HG03432 (cell line): ENCODE measurements around the gene LMBR1.
"Not testable (repeated sequence)": the region's sequence is repeated elsewhere in the genome, so short reads cannot be mapped to it uniquely, and the experiment has no call there.

Source experiments
- ATAC-seq: cut with Tn5 transposase; IDR thresholded peaks from one replicate; pipeline ENCODE4 v1.9.1; 2021; ENCODE audit warnings: mild to moderate bottlenecking, moderate library complexity; ENCODE audit not compliant: unreplicated experiment

Gene LMBR1

DNA sequence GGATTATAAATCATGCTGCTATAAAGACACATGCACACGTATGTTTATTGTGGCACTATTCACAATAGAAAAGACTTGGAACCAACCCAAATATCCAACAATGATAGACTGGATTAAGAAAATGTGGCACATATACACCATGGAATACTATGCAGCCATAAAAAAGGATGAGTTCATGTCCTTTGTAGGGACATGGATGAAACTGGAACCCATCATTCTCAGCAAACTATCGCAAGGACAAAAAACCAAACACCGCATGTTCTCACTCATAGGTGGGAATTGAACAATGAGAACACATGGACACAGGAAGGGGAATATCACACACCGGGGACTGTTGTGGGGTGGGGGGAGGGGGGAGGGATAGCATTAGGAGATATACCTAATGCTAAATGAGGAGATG lies 89.3 kb downstream of the LMBR1 start:
- ATAC-seq = not testable (repeated sequence)

DNA sequence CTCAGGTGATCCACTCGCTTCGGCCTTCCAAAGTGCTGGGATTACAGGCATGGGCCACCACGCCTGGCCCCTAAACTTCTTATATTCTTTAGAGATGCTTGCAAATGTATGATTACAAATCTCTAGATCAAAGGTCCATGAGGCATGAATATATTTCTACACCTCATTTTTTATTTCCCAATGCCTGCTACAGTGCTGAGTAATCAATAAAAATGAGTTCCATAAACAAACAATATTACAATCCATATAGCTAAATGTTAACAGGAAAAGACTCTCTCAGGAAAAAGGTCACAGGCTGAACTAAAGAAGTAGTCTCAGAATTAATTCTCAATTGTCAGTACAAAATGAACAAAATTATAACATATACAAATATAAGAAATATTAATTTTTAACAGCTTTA lies 90.8 kb downstream of the LMBR1 start:
- no peak for ATAC-seq

DNA sequence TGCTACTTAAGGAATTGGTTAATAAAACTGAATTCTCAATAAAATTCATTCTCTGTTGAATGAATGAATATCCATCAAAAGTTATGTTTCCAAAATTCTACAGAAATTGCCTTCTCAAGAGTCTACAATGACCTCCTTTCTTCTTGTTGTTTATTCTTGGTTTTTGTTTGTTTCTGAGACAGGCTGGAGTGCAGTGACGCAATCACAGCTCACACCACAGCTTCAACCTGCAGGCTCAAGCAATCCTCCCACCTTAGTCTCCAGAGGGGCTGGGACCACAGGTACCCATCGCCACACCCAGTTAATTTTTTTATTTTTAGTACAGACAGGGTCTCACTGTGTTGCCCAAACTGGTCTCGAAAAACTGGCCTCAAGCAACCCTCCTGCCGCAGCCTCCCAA lies 97.6 kb downstream of the LMBR1 start:
- ATAC-seq = no peak

DNA sequence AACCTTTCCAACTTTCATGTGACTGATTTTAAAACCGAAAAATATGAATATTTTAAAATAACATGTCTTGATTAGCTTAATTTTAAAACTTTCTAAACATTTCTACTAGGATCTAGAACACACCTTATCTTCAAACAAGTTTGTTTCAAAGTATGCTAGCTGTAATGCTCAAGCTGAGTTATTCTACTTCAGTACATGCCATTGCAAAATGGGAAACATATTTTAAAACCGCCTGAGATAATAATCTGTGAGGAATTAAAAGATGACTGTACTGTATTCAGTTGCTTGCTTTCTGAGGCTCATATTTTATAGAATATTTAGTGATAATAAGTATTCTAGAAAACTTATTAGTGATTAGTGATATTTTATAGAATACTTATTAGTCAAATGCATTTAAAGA lies 99.6 kb downstream of the LMBR1 start:
- no peak for ATAC-seq

DNA sequence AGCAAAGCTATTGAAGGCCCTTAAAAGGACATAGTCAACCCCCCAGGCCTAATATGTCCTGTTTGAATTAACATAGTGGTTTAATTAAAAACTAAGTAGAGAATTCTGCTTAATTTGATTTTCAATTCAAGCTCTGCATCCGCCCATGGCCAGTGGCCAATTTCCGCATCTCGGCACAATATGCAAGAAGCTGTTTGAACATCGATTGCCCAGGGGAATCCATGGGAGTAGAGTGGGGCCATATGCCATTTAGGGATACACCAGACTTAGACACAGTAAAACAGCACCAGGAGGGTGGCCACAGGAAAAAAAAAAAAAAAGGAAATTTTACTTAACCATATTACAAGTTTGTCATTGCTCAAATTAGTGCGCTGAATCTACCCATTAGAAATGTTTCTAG lies 100.4 kb downstream of the LMBR1 start:
- ATAC-seq = no peak

DNA sequence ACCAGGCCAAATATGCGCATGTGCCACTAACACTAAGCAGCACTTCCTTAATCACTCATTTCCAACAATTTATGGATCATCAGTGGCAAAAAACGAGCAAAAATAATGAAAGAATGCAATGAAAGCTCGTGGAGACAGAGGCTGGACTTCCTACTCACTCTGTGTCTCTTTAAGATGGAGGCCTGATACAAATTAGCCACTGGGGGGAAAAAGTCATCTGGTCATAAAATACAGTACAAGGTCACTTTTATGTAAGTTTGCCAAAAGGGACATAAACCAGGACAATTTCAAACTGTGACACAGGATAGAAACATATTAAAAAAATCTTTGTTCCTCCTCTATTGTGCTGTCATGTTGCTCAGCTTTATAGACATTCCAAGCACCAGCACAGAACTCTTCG lies 101.7 kb downstream of the LMBR1 start:
- ATAC-seq = no peak

DNA sequence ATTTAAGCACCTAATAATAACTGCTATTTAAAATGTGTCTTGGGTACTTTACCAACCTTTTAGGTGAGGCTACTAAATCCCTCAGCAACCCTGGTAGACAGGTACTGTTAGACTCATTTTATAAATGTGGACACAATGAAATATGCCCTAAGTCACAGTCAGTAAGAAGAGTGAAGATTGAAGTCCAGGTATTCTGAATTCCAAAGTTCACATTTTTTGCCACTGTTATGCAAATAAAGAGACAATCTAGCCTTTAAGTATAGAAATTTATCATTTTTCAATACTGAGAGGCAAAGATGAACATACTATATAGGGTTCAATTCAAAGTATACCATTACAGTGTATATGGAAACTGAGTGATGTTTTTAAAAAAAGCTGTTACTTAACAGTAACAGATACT lies 102.7 kb downstream of the LMBR1 start:
- no peak for ATAC-seq

DNA sequence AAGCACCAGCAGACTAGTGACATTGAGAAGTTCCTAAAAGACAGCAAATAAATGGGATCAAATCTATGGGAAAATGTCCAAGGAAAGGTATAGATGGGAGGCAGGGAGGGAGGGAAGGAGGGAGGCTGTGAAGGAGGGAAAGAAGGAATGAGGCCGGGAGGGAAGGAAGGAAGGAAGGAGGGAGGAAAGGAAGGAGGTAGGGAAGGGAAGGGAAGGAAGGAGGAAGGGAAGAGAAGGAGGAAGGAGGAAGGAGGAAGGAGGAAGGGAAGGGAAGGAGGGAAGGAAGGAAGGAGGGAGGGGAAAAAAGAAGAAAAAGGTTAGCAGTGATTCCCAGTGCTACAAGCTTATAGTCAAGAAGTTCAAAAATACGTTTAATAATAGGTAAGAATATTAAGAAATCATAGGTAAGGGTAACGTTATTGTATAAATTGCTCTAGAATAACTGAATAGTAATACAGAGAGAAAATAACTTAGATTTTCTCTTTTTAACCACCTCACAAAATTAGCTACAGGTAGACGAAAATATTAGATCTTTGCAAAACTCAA lies 106.9 kb downstream of the LMBR1 start:
- ATAC-seq = no peak

DNA sequence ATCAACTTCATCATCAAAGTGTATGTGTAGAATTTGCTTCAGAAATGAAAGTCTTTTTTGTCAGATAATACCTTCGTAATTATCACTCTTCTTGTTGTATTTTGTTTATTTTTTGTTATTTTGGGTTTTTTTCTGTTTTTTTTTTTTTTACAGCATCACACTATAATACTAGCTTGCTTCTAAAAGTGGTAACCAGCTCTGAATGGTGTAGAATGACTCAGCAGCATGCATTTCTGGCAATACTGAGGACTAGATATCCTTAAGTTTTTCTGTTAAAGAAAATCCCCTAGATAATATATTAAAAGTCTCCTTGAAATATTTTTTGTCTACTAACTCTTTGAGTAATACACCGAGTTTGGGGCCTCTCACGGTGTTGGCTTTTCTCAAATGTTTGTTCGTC lies 109.1 kb downstream of the LMBR1 start:
- ATAC-seq = peak; percentile 21

DNA sequence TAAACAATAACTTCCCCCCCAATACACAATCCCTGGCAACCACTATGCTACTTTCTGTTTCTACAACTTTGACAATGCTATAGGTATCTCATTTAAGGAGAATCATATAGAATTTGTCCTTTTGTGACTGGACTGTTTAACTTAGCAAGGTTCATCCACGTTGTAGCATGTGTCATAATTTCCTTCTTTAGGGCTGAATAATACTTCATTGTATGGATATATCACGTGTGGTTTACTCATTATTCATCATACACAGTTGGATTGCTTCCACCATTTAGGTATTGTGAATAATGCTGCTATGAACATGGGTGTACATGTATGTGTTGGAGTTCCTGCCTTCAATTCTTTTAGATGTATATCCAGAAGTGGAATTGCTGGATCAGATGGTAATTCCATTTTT lies 111.0 kb downstream of the LMBR1 start:
- ATAC-seq = no peak

DNA sequence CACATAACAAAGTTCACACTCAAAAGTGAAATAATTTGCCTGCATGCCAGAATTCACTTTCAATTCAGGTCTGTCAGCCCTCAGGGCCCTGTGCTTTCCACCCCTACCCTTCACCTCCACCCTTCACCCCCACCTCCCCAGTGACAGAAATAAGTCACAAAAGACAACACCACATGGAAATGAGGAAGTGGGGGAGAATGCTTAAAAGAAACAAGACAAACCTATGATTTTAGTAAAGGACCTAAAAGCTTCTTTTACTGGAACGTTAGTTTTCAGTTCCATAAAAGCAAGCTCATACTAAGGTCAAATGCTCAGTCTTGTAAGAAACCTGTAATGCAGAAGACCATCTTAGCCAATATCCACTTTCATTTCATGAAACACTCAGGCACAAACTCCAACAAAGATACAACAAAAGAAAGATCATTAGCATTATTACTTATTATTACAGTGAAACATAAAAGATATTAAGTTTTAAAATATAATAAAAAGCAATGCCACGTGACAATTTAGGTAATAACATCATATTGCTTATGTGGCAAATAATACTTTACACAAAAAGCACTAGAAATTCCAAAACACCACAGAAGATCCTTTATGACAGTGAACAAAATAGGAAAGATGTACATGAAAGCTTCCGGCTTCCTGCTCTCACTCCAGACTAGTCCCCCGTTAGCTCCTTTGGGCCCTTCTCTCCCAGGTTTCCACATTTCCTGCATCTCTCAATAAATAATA lies 112.1 kb downstream of the LMBR1 start:
- ATAC-seq = peak; percentile 94

DNA sequence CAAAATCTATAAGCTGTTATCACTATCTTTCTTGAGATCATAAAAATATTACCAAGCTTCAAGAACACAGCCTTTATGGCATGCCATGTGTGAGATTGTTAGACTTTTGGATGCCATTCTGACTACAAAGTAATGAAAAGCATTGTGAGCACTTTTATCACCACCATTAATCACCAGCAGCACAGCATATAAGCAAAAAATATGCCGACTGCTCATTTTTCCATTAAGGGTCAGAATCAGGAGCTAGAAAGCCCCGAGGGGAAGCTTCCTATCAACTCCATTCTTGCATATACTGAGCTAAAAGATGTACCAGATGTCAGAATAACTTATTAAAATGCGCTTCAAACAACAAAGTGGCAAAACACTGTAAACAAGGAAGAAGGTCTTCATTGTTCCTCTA lies 114.3 kb downstream of the LMBR1 start:
- ATAC-seq = no peak

DNA sequence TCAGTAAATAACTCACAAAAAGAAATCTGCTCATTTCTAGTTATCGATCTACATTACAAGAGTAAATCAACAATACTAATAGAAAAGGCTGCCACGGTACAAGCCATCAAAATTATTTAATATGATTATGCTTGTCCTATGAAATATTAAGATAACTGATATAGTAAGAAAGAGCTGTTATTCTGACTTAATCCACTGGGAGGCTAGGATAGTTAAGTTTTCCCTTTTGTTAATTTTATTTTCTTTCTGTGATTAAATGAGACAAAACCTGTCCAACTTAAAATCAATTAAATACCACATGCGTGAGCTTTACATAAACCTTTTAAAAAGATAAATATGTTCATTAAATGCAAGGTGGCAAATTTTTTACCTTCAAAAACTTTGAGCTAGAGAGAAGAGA lies 114.8 kb downstream of the LMBR1 start:
- no peak for ATAC-seq

DNA sequence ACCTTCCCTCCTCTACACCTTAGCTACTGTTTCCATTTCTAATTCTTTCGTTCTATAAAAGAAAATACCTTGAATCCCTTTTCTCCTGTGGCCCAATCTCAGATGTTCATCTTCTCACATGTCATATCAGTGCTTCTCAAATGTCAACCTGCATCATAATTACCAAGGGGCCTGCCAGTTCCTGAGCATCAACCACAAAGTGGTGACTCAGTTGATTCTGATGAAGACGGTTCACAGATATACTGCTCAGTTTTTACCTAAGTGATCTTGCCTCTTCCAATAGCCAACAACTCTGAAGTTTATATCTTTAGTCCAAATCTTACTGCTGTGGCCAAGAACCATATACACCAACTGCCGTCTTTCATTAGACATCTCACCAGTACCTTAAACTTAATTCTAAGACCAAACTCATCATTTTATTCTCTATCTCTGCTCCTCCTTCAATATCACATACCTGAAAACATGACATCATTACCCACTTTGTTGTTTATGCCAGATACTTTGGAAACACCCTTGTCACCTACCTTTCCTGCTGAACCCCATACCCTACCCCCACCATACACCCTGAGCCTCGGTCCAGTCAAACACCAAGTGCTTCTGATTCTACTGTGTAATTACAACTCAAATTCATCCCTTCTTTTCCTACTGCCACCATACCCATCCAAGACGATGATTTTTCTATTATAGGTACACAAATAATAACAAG lies 115.5 kb downstream of the LMBR1 start:
- no peak for ATAC-seq

DNA sequence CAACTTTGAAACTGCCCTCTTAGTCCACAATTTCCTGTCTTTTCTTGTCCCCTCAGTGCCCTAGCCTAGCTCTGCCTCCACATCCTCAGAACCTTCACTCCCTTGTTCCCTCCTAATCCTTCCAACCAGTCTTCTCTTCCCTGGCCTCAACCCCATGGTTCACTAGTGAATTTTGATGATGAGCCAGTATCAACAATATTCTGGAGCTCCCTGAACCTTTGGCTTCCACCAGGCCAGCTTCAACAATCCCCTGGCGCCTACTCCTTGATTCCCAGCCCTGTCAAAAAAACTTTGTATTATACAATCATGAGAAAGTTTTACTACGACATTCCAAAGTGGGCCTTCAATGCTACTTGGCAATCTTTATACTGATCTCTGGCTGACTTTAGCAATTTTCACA lies 116.5 kb downstream of the LMBR1 start:
- ATAC-seq = no peak

DNA sequence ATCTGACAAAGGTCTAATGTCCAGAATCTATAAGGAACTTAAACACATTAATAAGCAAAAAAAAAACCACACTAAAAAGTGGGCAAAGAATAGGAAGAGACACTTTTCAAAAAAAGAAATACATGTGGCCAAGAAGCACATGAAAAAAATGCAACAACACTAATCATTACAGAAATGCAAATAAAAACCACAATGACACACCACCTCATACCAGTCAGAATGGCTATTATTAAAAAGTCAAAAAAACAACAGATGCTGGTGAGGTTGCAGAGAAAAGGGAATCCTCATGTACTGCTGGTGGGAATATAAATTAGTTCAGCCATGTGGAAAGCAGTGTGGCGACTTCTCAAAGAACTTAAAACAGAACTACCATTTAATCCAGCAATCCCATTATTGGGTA lies 119.0 kb downstream of the LMBR1 start:
- peak; percentile 63 for ATAC-seq

DNA sequence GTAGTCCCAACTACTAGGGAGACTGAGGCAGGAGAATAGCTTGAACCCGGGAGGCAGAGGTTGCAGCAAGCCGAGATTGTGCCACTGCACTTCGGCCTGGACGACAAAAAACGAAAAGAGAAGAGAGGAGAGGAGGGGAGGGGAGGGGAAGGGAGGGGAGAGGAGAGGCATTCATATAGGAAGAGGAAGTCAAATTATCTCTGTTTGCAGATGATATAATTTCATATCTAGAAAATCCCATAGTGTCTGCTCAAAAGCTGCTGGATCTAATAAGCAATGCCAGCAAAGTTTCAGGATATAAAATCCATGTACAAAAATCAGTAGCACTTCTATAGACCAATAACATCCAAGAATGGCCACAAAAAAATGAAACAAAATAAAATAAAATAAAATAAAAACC lies 120.3 kb downstream of the LMBR1 start:
- no peak for ATAC-seq

DNA sequence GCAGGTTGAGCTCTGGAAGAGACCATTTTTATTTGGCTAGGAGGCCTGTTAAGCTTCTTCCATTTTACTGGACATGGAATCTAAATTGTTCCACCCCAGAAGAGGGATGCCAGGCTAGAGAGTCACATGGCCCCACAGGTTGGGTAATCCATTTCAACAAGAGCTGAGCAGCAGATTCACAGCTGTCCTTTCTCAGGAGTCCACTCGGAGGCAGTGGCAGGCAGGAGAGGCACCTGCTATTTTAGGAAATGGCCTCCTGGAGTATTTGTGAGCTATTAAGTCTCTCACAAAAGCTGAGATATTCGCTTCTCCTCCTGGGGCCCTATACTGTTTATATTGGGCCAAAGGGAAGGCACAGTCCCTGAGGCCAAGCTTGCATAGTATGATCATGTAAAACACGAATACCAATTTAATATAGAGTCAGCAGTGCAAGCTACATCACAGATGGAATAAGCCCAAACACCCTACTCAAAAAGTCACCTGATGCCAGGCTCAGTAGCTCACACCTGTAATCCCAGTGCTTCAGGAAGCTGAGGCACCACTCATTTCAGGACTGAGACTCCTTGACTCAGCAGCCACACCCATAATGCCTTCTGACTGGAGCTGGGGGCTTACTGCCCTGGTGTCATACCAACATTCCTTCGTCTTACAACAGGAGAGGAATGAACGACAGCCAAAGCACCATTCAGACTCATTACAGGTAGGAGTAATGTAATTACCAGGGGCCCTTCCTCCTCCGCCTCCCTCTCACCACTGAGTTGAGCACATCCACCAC lies 124.1 kb downstream of the LMBR1 start:
- ATAC-seq = no peak

DNA sequence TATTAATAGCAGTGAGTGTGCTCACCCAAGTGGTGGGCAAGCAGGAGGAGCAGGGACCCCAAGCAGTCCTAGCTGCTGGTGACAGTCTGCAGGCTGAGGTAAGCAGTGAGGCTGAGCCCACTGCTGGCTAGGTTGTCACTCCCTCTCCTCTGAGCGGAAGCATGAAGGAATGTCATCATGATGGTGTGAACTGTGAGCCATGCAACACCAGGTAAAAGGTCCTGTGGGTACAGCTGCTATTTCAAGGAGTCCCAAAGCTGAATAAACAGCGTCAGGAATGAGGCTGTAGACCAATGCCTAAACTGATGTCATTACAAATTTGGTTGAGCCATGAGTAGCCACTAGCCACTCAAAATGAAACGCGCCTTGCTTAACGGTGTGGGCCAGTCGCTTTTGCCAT lies 126.3 kb downstream of the LMBR1 start:
- no peak for ATAC-seq

DNA sequence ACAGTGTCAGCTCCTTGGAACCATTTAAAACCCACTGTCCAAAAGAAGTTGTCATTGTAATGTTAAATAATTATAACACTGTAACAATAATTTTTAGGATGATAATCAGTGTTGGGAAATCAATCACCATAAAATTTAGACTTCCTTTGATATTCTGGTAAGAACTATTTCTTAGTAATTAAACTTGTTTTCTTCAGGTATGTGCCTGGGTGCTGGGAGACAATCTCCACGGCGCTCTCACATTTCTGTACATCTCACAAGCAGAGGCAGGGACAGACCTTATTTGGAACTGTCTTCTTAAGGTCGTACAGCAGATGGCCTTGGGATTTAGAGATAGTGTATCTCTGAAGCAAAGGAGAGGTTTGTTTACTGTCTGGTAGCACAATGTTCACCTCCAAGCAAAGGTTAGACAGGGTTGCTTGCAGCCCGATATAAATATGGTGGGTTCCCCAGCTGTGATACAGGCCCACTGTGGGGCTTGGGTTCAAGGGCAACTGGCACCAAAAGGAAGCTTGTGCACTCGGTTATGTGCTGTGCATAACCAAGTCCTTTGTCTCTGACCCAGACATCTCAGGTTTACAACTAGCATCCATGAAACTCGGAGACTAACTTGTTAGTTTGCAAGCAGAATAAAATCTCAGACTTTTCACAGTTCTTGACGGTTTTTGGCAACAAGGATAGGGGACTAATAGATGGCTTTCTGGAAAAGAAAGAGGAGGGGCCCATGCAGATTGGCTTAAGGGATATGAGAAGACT lies 126.9 kb downstream of the LMBR1 start:
- no peak for ATAC-seq

DNA sequence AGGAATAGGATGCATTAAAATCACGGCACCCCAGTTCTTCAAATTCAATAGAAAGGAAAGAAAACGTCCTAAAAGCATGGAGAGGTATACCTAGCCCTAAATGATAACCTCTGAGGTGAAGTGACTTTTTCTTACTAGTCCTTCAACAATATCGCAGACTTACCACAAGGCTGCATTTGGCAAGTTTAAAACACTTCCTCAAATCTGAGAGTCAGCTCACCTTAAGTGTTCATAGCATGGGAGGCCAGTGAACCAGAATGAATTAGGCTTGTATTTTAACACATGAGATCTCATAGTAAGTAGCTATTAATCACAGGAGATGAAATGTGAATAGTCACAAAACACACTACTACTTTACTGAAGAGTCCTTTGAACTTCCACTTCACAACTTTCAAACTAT lies 128.2 kb downstream of the LMBR1 start:
- no peak for ATAC-seq
